Measurements from ENCODE around the gene BCAS1. TPM values are rescaled to one million over a fixed set of nuclear protein-coding genes. Genes with fewer than 3 reads are reported as not detected.
A peak's percentile ranks its signal among the peaks of the same experiment; 100 is the strongest.
"Not testable (repeated sequence)": the region's sequence is repeated elsewhere in the genome, so short reads cannot be mapped to it uniquely, and the experiment has no call there.

BCAS1 gene
- total RNA-seq, 1 donor from 2014 or later, result not detected

- DNase-seq (ENCODE audit: low read depth, low spot score), result no peak
Measured at GRCh38 chr20:53945478-53945877, 124.9 kb downstream of the BCAS1 start.

- no peak for DNase-seq (ENCODE audit: low read depth, low spot score)
Measured at GRCh38 chr20:53944796-53945195, 125.6 kb downstream of the BCAS1 start.

GRCh38 chr20:53943522-53944291 is 126.7 kb downstream of the BCAS1 start:
- no peak for DNase-seq (ENCODE audit: low read depth, low spot score)

- DNase-seq (ENCODE audit: low read depth, low spot score), result no peak
Measured at GRCh38 chr20:53942973-53943372, 127.4 kb downstream of the BCAS1 start.

- DNase-seq (ENCODE audit: low read depth, low spot score), result no peak
Measured at GRCh38 chr20:53942472-53942816, 128.0 kb downstream of the BCAS1 start.

GRCh38 chr20:53941680-53942471 is 128.5 kb downstream of the BCAS1 start:
- no peak for DNase-seq (ENCODE audit: low read depth, low spot score)

GRCh38 chr20:53940907-53941545 is 129.4 kb downstream of the BCAS1 start:
- peak; percentile 70 for DNase-seq (ENCODE audit: low read depth, low spot score)

GRCh38 chr20:53940360-53940702 is 130.1 kb downstream of the BCAS1 start:
- DNase-seq (ENCODE audit: low read depth, low spot score), result no peak

- peak; percentile 88 for DNase-seq (ENCODE audit: low read depth, low spot score)
Measured at GRCh38 chr20:53939572-53940359, 130.6 kb downstream of the BCAS1 start.

GRCh38 chr20:53939190-53939571 is 131.2 kb downstream of the BCAS1 start:
- DNase-seq (ENCODE audit: low read depth, low spot score), result no peak

GRCh38 chr20:53938739-53939138 is 131.7 kb downstream of the BCAS1 start:
- DNase-seq (ENCODE audit: low read depth, low spot score), result no peak

GRCh38 chr20:53937929-53938367 is 132.4 kb downstream of the BCAS1 start:
- DNase-seq (ENCODE audit: low read depth, low spot score), result no peak

GRCh38 chr20:53937339-53937741 is 133.1 kb downstream of the BCAS1 start:
- no peak for DNase-seq (ENCODE audit: low read depth, low spot score)

- DNase-seq (ENCODE audit: low read depth, low spot score), result no peak
Measured at GRCh38 chr20:53935344-53936084, 134.9 kb downstream of the BCAS1 start.

GRCh38 chr20:53934421-53935343 is 135.7 kb downstream of the BCAS1 start:
- peak; percentile 78 for DNase-seq (ENCODE audit: low read depth, low spot score)

GRCh38 chr20:53933232-53933846 is 137.1 kb downstream of the BCAS1 start:
- DNase-seq (ENCODE audit: low read depth, low spot score), result no peak

GRCh38 chr20:53932655-53933192 is 137.7 kb downstream of the BCAS1 start:
- not testable (repeated sequence) for DNase-seq (ENCODE audit: low read depth, low spot score)

- no peak for DNase-seq (ENCODE audit: low read depth, low spot score)
Measured at GRCh38 chr20:53931597-53931996, 138.8 kb downstream of the BCAS1 start.
